ENCODE data around the gene ADGRV1.

- TF ChIP-seq RAD21 (conservative IDR thresholded peaks at IDR 0.05) (no peak), MXI1 (conservative IDR thresholded peaks at IDR 0.05; ENCODE audit: poor library complexity, severe bottlenecking) (no peak), TAF1 (IDR thresholded peaks at IDR 0.05; ENCODE audit: low read depth) (no peak), CTCF (IDR thresholded peaks at IDR 0.05; ENCODE audit: poor library complexity, severe bottlenecking) (no peak), EP300 (conservative IDR thresholded peaks at IDR 0.05; ENCODE audit: poor library complexity, severe bottlenecking) (no peak), REST (IDR thresholded peaks at IDR 0.05; ENCODE audit: borderline replicate concordance) (no peak), POLR2AphosphoS5 (IDR thresholded peaks at IDR 0.05) (no peak), EZH2 (IDR thresholded peaks at IDR 0.05; ENCODE audit: borderline replicate concordance, insufficient read depth, low read length, poor library complexity, severe bottlenecking) (no peak), SMC3 (conservative IDR thresholded peaks at IDR 0.05; ENCODE audit: poor library complexity) (no peak)
These were observed 389.1 kb downstream of the ADGRV1 start for GRCh38 chr5:90947667-90948066.

Data from neural cell (in vitro differentiated cells).